Measurements from ENCODE around the gene MACROH2A2. TPM values are rescaled to one million over a fixed set of nuclear protein-coding genes. Genes with fewer than 3 reads are reported as not detected.

The MACROH2A2 gene
- total and polyA plus RNA-seq, 5 donors, result 11.5 to 14.7 (median 13.7) TPM

DNA sequence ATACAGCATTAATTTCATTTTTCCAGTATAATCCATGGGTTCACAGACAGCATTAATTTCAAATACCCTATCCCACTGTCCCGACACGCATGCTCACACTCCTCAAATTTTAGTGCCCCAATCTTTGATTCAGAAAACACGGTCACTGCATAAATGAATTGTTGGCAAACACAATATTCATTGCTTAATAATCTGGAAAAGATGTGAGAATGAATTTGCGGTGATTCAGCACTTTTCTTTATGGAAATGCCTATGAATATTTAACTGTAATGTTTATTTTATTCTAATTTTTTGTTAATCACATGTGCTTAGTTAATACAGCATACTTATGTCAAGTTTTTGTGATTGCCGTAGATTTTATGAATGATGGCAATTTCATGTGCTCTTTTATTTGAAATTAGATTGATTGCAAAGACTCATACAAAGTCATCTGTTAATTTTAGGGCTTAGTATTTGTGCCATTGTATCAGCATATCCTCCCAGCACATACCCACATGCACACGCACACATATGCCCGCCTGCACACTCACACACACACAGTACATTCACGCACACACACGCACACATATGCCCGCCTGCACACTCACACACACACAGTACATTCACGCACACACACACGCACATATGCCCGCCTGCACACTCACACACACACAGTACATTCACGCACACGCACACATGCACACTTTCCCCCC is 35.1 kb downstream of the MACROH2A2 start:
- intact Hi-C loops (cut with DNase I), result no loop called here
- no peaks in the 10 kb centered on the region for H3K9me3 ChIP-seq (ENCODE audit: control insufficient read depth, low read length)
- DNase-seq, result no peak
- 87% methylated on average over 15 of the region's 15 CpGs for WGBS
- ATAC-seq, result no peak
- H3K4me3 ChIP-seq (ENCODE audit: low read length), result no peak overlapping the region
- no peak overlapping the region for H3K27ac ChIP-seq (ENCODE audit: low read length)
- no peaks in the 10 kb centered on the region for H3K27me3 ChIP-seq (ENCODE audit: control insufficient read depth, insufficient read depth)
- no peaks in the 10 kb centered on the region for H3K4me1 ChIP-seq (ENCODE audit: control insufficient read depth, insufficient read depth, low read length)

GRCh38 chr10:70088308-70088698 is 35.7 kb downstream of the MACROH2A2 start:
- H3K9me3 ChIP-seq (ENCODE audit: control insufficient read depth, low read length), result no peaks in the 10 kb centered on the region
- 77% methylated on average over 3 of the region's 3 CpGs for WGBS
- ATAC-seq, result no peak
- intact Hi-C loops (cut with DNase I), result no loop called here
- no peaks in the 10 kb centered on the region for H3K27me3 ChIP-seq (ENCODE audit: control insufficient read depth, insufficient read depth)
- H3K27ac ChIP-seq (ENCODE audit: low read length), result no peak overlapping the region
- no peak overlapping the region for H3K4me3 ChIP-seq (ENCODE audit: low read length)
- H3K4me1 ChIP-seq (ENCODE audit: control insufficient read depth, insufficient read depth, low read length), result no peaks in the 10 kb centered on the region
- DNase-seq, result no peak

DNA sequence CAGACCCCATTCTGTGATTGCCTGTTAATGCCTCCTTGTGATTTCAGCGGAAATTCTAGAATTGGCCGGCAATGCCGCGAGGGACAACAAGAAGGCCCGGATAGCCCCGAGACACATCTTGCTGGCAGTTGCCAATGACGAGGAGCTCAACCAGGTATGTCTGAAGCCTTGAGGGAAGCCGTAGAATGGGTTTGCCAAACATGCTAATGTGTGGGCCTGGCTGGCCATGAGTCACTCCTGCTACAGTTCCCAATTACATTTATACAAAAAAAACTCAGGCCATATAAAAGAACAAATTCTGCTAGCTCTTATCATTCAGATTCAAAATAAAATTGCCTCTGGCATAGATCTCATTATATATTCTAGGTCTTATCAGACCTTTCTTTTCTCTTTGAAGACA is 37.4 kb downstream of the MACROH2A2 start:
- no peak for ATAC-seq
- intact Hi-C loops (cut with DNase I), result no loop called here

DNA sequence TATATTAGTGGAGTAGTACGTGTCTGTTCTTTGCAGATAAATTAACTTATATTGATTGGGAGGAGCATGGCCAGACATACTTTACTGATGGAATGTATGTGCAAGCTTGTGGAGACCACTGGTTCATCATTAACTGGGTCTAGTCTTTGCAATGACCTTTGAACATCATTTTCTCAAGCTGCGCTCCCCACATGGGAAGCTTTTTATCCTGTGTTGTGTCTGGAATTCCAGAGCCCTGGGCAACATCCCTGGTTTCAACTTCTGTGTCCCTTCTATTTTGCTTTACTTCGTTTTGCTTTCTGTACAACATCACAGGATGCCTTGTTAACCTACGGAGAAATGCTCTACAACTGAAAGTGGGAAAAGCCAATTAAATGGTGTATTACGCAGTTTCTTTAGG is 38.3 kb downstream of the MACROH2A2 start:
- H3K4me3 ChIP-seq (ENCODE audit: low read length), result no peak overlapping the region
- H3K9me3 ChIP-seq (ENCODE audit: control insufficient read depth, low read length), result no peaks in the 10 kb centered on the region
- H3K27ac ChIP-seq (ENCODE audit: low read length), result no peak overlapping the region
- DNase-seq, result no peak
- WGBS, result 95% methylated on average over 5 of the region's 5 CpGs
- no peaks in the 10 kb centered on the region for H3K4me1 ChIP-seq (ENCODE audit: control insufficient read depth, insufficient read depth, low read length)
- intact Hi-C loops (cut with DNase I), result no loop called here
- H3K27me3 ChIP-seq (ENCODE audit: control insufficient read depth, insufficient read depth), result no peaks in the 10 kb centered on the region
- no peak for ATAC-seq

More for the DNA sequence above, 37.4 kb downstream of the MACROH2A2 start:
- H3K9me3 ChIP-seq (ENCODE audit: control insufficient read depth, low read length), result no peaks in the 10 kb centered on the region
- 96% methylated on average over 8 of the region's 8 CpGs for WGBS
- DNase-seq, result no peak
- H3K27ac ChIP-seq (ENCODE audit: low read length), result no peak overlapping the region
- no peaks in the 10 kb centered on the region for H3K4me1 ChIP-seq (ENCODE audit: control insufficient read depth, insufficient read depth, low read length)
- no peaks in the 10 kb centered on the region for H3K27me3 ChIP-seq (ENCODE audit: control insufficient read depth, insufficient read depth)
- H3K4me3 ChIP-seq (ENCODE audit: low read length), result no peak overlapping the region

- ATAC-seq (no peak), DNase-seq (no peak)
- H3K27me3 ChIP-seq (ENCODE audit: control insufficient read depth, insufficient read depth), result no peaks in the 10 kb centered on the region
- 93% methylated on average over 7 of the region's 7 CpGs for WGBS
- no peak overlapping the region for H3K27ac ChIP-seq (ENCODE audit: low read length)
- no peaks in the 10 kb centered on the region for H3K9me3 ChIP-seq (ENCODE audit: control insufficient read depth, low read length)
- no peak overlapping the region for H3K4me3 ChIP-seq (ENCODE audit: low read length)
- intact Hi-C loops (cut with DNase I), result no loop called here
- no peaks in the 10 kb centered on the region for H3K4me1 ChIP-seq (ENCODE audit: control insufficient read depth, insufficient read depth, low read length)
Measured at GRCh38 chr10:70092389-70092718, 39.7 kb downstream of the MACROH2A2 start.

GRCh38 chr10:70093335-70093944 is 40.8 kb downstream of the MACROH2A2 start:
- no peak overlapping the region for H3K27ac ChIP-seq (ENCODE audit: low read length)

DNA sequence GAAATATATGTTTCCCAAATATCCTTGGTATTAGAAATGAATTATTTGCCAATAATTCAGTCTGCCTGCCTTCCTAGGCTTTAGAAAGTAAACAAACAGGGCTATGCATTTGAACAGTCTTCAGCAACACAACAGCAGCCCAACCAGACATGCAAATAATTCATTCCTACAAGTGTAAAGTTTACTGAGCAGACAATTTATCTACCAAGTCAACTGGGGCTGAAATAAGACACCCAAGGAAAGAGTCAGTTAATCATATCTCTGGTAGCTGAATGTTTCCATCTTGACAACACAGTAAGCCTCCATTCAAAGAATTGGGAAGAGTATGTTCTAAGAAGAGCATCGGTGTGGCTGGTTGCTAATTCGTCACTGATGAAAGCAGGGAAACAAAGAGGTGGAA is 41.6 kb downstream of the MACROH2A2 start:
- Histone ChIP-seq H3K4me1 (ENCODE audit: control insufficient read depth, insufficient read depth, low read length) (no peaks in the 10 kb centered on the region), H3K4me3 (ENCODE audit: low read length) (no peak overlapping the region), H3K27ac (ENCODE audit: low read length) (no peak overlapping the region), H3K27me3 (ENCODE audit: control insufficient read depth, insufficient read depth) (no peaks in the 10 kb centered on the region), H3K9me3 (ENCODE audit: control insufficient read depth, low read length) (no peaks in the 10 kb centered on the region)
- no peak for DNase-seq
- intact Hi-C loops (cut with DNase I), result no loop called here
- WGBS, result 96% methylated on average over 2 of the region's 2 CpGs
- ATAC-seq, result no peak

More at GRCh38 chr10:70093335-70093944, 40.8 kb downstream of the MACROH2A2 start:
- DNase-seq, result no peak
- H3K4me1 ChIP-seq (ENCODE audit: control insufficient read depth, insufficient read depth, low read length), result no peaks in the 10 kb centered on the region
- H3K4me3 ChIP-seq (ENCODE audit: low read length), result no peak overlapping the region
- ATAC-seq, result no peak
- WGBS, result 89% methylated on average over 9 of the region's 9 CpGs
- H3K27me3 ChIP-seq (ENCODE audit: control insufficient read depth, insufficient read depth), result no peaks in the 10 kb centered on the region
- intact Hi-C loops (cut with DNase I), result no loop called here
- H3K9me3 ChIP-seq (ENCODE audit: control insufficient read depth, low read length), result no peaks in the 10 kb centered on the region

- intact Hi-C loops (cut with DNase I), result no loop called here
- H3K4me3 ChIP-seq (ENCODE audit: low read length), result no peak overlapping the region
Measured at GRCh38 chr10:70096016-70096704, 43.5 kb downstream of the MACROH2A2 start.

GRCh38 chr10:70096705-70097420 is 44.2 kb downstream of the MACROH2A2 start:
- Histone ChIP-seq H3K9me3 (ENCODE audit: control insufficient read depth, low read length) (no peaks in the 10 kb centered on the region), H3K4me1 (ENCODE audit: control insufficient read depth, insufficient read depth, low read length) (no peaks in the 10 kb centered on the region), H3K27ac (ENCODE audit: low read length) (no peak overlapping the region), H3K27me3 (ENCODE audit: control insufficient read depth, insufficient read depth) (no peaks in the 10 kb centered on the region), H3K4me3 (ENCODE audit: low read length) (no peak overlapping the region)
- DNase-seq, result no peak
- WGBS, result 96% methylated on average over 5 of the region's 5 CpGs
- ATAC-seq, result no peak
- intact Hi-C loops (cut with DNase I), result no loop called here

More at GRCh38 chr10:70096016-70096704, 43.5 kb downstream of the MACROH2A2 start:
- Histone ChIP-seq H3K4me1 (ENCODE audit: control insufficient read depth, insufficient read depth, low read length) (no peaks in the 10 kb centered on the region), H3K27me3 (ENCODE audit: control insufficient read depth, insufficient read depth) (no peaks in the 10 kb centered on the region), H3K27ac (ENCODE audit: low read length) (no peak overlapping the region), H3K9me3 (ENCODE audit: control insufficient read depth, low read length) (no peaks in the 10 kb centered on the region)
- ATAC-seq (no peak), DNase-seq (no peak)
- 84% methylated on average over 6 of the region's 6 CpGs for WGBS

DNA sequence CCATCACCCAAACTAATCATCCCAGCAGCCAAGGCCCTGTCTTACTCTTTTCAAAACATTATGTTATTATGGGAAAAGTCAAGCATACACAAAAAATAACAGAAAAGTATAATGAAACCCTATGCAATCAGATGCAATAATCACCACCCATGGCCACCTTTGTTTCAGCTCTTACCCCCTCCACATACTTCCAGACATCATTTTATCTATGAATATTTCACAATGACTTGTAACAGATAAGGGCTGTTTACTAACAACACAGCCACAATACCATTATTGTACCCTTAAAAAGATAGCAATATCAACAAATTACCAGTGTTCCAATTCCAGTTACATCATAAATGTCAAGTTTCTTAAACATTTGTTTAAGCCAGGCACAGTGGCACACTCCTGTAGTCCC is 44.8 kb downstream of the MACROH2A2 start:
- Histone ChIP-seq H3K4me1 (ENCODE audit: control insufficient read depth, insufficient read depth, low read length) (no peaks in the 10 kb centered on the region), H3K27ac (ENCODE audit: low read length) (no peak overlapping the region), H3K9me3 (ENCODE audit: control insufficient read depth, low read length) (no peaks in the 10 kb centered on the region), H3K4me3 (ENCODE audit: low read length) (no peak overlapping the region), H3K27me3 (ENCODE audit: control insufficient read depth, insufficient read depth) (no peaks in the 10 kb centered on the region)
- ATAC-seq, result no peak
- DNase-seq, result no peak
- intact Hi-C loops (cut with DNase I), result no loop called here

DNA sequence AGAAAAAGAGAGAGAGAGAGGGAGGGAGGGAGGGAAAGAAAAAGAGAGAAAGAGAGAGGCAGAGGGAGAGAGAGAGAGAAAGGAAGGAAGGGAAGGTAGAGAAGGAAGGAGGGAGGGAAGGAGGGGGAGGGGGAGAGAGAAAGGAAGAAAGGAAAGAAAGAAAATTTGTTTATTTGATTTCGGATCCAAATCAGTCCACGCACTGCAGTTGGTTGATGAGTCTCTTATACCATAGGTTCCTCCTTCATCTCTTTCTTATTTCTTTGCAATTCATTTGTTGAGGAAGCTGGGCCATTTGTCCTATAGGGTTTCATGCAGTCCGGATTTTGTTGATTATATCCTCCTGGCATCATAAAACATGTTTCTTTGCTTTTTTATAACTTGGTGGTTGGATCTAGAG is 45.6 kb downstream of the MACROH2A2 start:
- intact Hi-C loops (cut with DNase I), result no loop called here

More for the DNA sequence above, 45.6 kb downstream of the MACROH2A2 start:
- H3K27me3 ChIP-seq (ENCODE audit: control insufficient read depth, insufficient read depth), result no peaks in the 10 kb centered on the region
- no peak for DNase-seq
- H3K9me3 ChIP-seq (ENCODE audit: control insufficient read depth, low read length), result no peaks in the 10 kb centered on the region
- no peak overlapping the region for H3K27ac ChIP-seq (ENCODE audit: low read length)
- no peaks in the 10 kb centered on the region for H3K4me1 ChIP-seq (ENCODE audit: control insufficient read depth, insufficient read depth, low read length)
- whole genome bisulfite sequencing, result 93% methylated on average over 3 of the region's 3 CpGs
- H3K4me3 ChIP-seq (ENCODE audit: low read length), result no peak overlapping the region
- ATAC-seq, result no peak

Measured in right cardiac atrium (tissue), 5 donors.